Thoracic aorta (tissue), 2 donors: ENCODE results near the gene TBC1D1. TPM values are rescaled to one million over a fixed set of nuclear protein-coding genes. Genes with fewer than 3 reads are reported as not detected.

Experiments used
- ATAC-seq: fragments of 150-250 bp; one replicate; pipeline ENCODE4 v1.8.0; 2017; ENCODE audit warnings: low read depth; ENCODE audit not compliant: insufficient number of reproducible peaks, low FRiP score
- DNase-seq: peaks from one replicate; pipeline ENCODE4 v3.0.0-alpha.2; 2020; ENCODE audit warnings: low spot score
- H3K27ac ChIP-seq, 2 donors: fragments of 200-600 bp; sonication (generic); 1 replicate in 1 of 2; 2 replicates in 1 of 2; pipeline ENCODE4 v1.5.1; 2016; ENCODE audit warnings: mild to moderate bottlenecking in 2 of 2, moderate library complexity in 2 of 2
- H3K27me3 ChIP-seq: fragments of 200-600 bp; sonication (generic); replicated peaks from 2 replicates; pipeline ENCODE4 v1.6.0; 2016; ENCODE audit warnings: mild to moderate bottlenecking; ENCODE audit not compliant: insufficient read depth
- H3K36me3 ChIP-seq: fragments of 200-600 bp; sonication (generic); one replicate; pipeline ENCODE4 v1.5.1; 2016
- H3K4me1 ChIP-seq, 2 donors: fragments of 200-600 bp; sonication (generic); 1 replicate in 1 of 2; 2 replicates in 1 of 2; pipeline versions ENCODE4 v1.5.1 to v1.6.0; 2016; ENCODE audit warnings: low read depth in 2 of 2, mild to moderate bottlenecking in 1 of 2; ENCODE audit not compliant: control insufficient read depth in 1 of 2
- H3K4me3 ChIP-seq: fragments of 200-600 bp; sonication (generic); 2 replicates; pipeline ENCODE4 v1.5.1; 2016; ENCODE audit warnings: mild to moderate bottlenecking
- H3K9me3 ChIP-seq: fragments of 200-600 bp; sonication (generic); 2 replicates; pipeline ENCODE4 v1.5.1; 2016
- CTCF ChIP-seq: fragments of 200-600 bp; sonication (generic); IDR thresholded peaks from one replicate; pipeline ENCODE4 v1.5.1; 2019; ENCODE audit warnings: antibody characterized with exemption
- total RNA-seq, 2 donors: library from RNA; depleted of rRNA; stranded (reverse); fragments of >200 nt; gene quantifications; one replicate each; pipeline versions ENCODE4 v1.1.0 to v1.2.3, GENCODE V29; 2016

The TBC1D1 gene
- total RNA-seq, 2 donors from 2014 or later: 152 to 206 TPM

GRCh38 chr4:38177035-38177546 is 286.2 kb downstream of the TBC1D1 start:
- DNase-seq: no peak
- peak overlapping the region; percentile 2 for H3K4me3 ChIP-seq

GRCh38 chr4:38177641-38178391 is 286.9 kb downstream of the TBC1D1 start:
- Histone ChIP-seq H3K27me3 (no peaks in the 10 kb centered on the region), H3K9me3 (no peaks in the 10 kb centered on the region), H3K36me3 (no peaks in the 10 kb centered on the region), H3K4me1 (peaks cover 0 to 11% of the 10 kb centered on the region in 2 donors), H3K27ac (peak overlapping the region in 1 of 2 donors; percentile 28), H3K4me3 (peak overlapping the region; percentile 2)
- ATAC-seq (no peak), DNase-seq (no peak)
- TF ChIP-seq CTCF: no peak

More at GRCh38 chr4:38177035-38177546, 286.2 kb downstream of the TBC1D1 start:
- no peak for ATAC-seq
- Histone ChIP-seq H3K9me3 (no peaks in the 10 kb centered on the region), H3K27ac (peak overlapping the region in 1 of 2 donors; percentile 28), H3K36me3 (no peaks in the 10 kb centered on the region), H3K4me1 (peaks cover 0 to 11% of the 10 kb centered on the region in 2 donors), H3K27me3 (no peaks in the 10 kb centered on the region)
- no peak for TF ChIP-seq CTCF

GRCh38 chr4:38178392-38178995 is 287.6 kb downstream of the TBC1D1 start:
- H3K4me3 ChIP-seq: no peak overlapping the region
- TF ChIP-seq CTCF: no peak
- no peaks in the 10 kb centered on the region for H3K36me3 ChIP-seq
- no peaks in the 10 kb centered on the region for H3K27me3 ChIP-seq
- peaks cover 0 to 11% of the 10 kb centered on the region in 2 donors for H3K4me1 ChIP-seq
- no peaks in the 10 kb centered on the region for H3K9me3 ChIP-seq
- DNase-seq: no peak
- H3K27ac ChIP-seq: no peak overlapping the region
- ATAC-seq: no peak

- ATAC-seq (no peak), DNase-seq (peak; percentile 39)
- H3K27ac ChIP-seq: no peak overlapping the region
- no peaks in the 10 kb centered on the region for H3K9me3 ChIP-seq
- TF ChIP-seq CTCF: peak; percentile 87
- H3K4me3 ChIP-seq: no peak overlapping the region
- H3K4me1 ChIP-seq: peaks cover 0 to 11% of the 10 kb centered on the region in 2 donors
- H3K36me3 ChIP-seq: no peaks in the 10 kb centered on the region
- H3K27me3 ChIP-seq: no peaks in the 10 kb centered on the region
Measured at GRCh38 chr4:38179690-38180377, 288.9 kb downstream of the TBC1D1 start.

- H3K4me3 ChIP-seq: no peak overlapping the region
- H3K36me3 ChIP-seq: no peaks in the 10 kb centered on the region
- no peak for ATAC-seq
- no peaks in the 10 kb centered on the region for H3K27me3 ChIP-seq
- no peak overlapping the region for H3K27ac ChIP-seq
- peaks cover 0 to 11% of the 10 kb centered on the region in 2 donors for H3K4me1 ChIP-seq
- TF ChIP-seq CTCF: no peak
- no peaks in the 10 kb centered on the region for H3K9me3 ChIP-seq
- DNase-seq: no peak
Measured at GRCh38 chr4:38180456-38180855, 289.6 kb downstream of the TBC1D1 start.
